AG08396 (cell line): ENCODE measurements around the gene STK11IP.
"Not testable (repeated sequence)": the region's sequence is repeated elsewhere in the genome, so short reads cannot be mapped to it uniquely, and the experiment has no call there.

ENCODE experiments used
- DNase-seq: peaks from one replicate; pipeline ENCODE4 v3.0.0; 2012; ENCODE audit warnings: low spot score, mixed read lengths

The STK11IP gene

GRCh38 chr2:219634951-219635751 is 37.5 kb downstream of the STK11IP start:
- DNase-seq = peak; percentile 2

DNA sequence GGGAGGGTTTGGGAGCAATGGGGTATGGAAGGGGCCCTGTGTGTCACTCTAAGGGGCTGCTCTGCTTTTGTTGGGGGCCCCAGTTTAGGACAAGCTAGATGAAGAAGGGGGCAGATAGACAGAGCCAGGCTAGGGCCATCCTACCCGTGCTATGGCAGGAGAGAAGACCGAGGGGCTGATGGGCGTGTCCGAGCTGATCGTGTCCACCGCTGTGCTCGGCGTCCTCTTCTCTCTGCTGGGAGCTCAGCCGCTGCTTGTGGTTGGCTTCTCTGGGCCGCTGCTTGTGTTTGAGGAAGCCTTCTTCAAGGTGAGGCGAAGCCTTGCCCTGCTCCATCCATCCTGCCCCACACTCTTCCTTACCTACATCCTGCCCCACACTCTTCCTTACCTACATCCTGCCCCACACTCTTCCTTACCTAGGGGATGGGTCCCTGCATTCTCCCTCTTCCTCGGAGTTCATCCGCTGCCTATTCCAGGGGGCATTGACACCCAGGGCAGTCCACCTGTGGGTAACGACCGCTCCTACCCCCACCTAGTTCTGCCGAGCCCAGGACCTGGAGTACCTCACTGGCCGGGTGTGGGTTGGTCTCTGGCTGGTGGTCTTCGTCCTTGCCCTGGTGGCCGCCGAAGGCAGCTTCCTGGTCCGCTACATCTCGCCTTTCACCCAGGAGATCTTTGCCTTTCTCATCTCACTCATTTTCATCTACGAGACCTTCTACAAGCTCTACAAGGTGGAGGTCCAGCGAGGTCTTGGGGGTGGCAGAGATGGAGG is 38.7 kb downstream of the STK11IP start:
- DNase-seq = peak; percentile 4

DNA sequence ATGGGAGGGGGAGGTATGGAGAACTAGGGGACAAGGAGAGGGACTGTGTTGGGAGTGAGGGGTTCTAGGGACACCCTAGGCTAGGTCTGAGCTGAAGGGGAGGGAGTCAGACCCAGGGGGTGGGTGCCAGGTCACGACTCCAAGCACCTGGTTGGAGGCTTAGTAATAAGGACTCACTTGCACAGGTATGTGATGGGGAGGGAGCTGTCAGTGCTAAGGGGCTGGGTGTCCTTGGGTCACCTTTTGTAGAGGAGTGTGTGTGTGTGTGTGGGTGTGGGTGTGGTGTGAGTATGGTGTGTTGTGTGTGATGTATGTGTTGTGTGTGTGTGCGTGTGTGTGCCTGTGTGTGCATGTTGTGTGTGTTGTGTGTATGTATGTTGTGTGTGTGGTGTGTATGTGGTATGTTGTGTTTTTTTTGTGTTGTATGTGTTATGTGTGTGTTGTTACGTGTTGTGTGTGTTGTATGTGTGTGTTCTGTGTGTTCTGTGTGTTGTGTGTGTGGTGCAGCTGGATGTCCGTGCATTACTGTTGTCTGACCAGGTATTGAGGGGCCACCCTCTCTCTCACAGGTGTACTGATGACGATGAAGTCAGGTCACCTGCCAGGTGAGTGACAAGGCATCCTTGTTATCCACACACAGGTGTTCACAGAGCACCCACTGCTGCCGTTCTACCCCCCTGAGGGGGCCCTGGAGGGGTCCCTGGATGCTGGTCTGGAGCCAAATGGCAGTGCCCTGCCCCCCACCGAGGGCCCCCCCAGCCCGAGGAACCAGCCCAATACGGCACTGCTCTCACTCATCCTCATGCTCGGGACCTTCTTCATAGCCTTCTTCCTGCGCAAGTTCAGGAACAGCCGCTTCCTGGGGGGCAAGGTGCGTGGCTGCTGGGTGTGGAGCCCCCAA is 39.5 kb downstream of the STK11IP start:
- DNase-seq = peak; percentile 4

DNA sequence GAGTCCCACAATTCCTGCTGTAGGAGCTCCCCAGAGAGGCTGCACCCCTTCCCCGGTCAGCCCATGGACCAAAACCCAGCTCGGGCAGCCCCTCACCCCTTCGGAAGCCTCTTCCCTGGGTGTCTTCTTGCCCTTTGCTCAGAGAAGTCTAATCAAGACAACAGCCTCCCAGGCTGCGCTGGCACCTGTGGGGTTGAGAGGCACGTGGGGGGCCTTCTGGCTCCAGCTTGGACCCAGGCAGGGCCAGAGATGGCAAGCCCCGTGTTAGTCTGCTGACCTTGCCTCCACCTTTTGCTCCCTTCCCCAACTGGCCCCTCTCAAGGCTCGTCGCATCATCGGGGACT is 40.2 kb downstream of the STK11IP start:
- DNase-seq = no peak

GRCh38 chr2:219638217-219638947 is 40.7 kb downstream of the STK11IP start:
- DNase-seq = peak; percentile 12

- DNase-seq = peak; percentile 6
These were observed 41.5 kb downstream of the STK11IP start for GRCh38 chr2:219638948-219639755.

- DNase-seq = no peak
These were observed 43.9 kb downstream of the STK11IP start for GRCh38 chr2:219641390-219642068.

DNA sequence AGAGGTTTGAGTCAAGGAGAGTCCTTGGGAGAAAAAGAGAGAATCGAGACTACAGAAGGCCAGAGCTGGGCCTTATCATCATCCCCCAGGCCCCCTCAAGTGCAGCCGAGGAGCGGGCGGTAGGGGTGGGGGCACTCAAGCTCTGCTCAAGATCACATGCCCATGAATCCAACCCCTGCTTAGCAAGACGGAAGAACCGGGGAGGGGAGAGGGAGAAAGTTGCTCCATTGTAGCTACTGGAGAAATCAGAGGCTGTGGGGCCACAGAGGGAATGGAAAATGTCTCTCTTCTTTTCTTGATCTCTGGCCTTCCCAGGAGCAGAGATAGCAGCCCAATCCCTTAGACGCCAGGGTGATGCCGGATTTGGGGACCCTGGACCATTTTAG is 44.4 kb downstream of the STK11IP start:
- DNase-seq = no peak

DNA sequence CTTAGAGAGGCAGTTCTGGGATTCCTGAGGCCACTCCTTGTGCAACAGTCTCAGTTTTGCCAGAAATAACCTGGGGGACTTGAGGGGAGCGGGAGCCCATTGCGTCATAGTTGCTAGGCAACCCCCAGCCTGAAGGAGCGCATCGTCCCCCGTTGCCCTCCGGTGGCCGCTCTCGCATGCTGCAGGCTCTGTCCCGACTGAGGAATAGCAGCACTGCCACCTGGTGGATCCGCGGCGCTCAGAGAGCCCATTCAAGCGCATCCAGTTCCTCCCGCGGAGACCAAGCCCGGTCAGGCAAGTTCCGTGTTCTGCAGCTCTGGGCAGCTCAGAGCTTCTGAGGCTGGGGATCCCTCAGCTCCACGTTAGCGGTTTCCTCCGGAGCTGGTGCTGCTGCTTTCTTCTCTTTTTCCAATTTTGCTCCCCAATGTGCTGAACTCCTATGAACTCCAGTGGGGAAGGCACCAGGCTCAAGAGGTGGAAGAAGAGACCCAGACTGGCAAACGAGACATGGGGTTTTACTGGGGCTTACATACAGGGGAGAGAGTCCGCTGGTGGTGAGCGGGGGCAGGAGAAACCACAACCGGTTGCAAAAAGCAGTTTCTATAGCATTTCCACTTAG is 44.9 kb downstream of the STK11IP start:
- peak; percentile 95 for DNase-seq

GRCh38 chr2:219643084-219643473 is 45.4 kb downstream of the STK11IP start:
- no peak for DNase-seq

- DNase-seq = no peak
These were observed 46.2 kb downstream of the STK11IP start for GRCh38 chr2:219643788-219644398.

DNA sequence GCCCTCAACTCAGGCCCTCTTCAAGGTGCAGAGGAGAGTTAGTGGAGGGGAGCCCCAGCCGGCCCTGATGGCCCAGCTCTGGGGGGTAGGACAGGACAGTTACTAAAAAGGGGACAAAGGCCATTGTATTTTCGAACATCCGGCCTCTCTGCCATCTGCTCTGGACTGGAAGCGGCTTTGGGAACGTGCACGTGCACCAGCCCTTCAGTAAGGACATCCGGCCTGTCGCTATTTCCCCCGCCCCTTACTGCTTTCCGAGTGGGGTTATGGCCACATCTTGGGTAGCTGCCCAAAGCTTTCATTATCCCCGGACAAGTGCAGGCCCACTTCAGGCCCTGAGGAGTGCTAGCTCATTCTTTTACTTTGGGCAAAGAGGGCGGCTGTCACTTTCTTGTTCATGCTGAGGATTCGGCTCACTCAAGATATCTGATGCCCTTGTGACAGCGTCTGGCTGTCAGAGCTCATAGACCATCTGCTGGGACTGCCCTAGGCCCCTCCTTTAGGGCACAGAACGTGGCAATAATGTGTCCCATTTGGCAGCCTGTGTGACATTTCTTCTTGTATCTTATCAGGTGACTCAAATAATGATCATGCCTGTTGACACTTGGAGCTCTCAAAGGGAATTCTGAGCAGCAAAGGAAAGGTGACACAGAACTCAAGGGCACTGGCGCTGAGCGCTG is 47.3 kb downstream of the STK11IP start:
- no peak for DNase-seq

DNA sequence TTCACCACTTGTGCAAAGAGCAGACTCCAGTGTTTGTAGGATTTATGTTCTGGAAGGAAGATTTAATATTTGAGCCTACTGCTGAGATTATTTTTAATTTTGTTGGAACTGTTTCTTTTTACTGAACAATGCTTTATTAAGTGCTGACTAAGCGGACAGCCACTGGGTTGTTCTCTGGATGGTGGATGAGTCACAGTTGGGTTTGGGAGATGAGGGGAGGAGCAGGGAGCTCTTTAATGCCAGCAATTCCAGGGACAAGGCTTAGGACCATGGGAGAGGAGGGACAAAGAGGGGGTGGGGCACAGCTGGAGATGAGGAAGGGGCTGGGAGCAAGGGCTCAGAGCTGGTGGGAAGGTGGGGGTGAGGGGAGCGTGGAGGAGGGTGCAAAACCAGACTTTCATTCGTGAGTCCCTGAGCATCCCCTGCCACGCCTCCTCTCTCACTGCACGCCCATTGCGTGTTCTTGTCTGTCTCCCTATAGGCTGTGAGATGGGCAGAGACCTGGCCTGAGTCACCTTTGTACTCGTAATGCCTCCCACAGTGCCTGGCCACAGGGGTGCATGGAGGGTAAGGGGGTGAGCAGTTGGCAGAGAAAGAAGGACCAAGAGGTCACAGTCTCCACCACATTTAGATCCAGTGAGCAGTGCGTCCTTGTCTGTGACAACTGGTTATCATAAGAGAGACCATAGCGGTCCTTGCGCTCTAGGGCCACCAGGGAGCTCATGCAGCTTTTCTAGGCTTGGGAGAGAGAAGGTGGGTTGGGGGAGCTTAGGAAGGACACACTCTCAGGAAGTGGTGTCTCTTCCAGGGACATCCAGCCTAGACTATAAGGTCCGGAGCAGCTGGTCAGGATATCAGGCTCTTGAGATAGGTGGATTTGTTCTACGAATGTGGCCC is 48.2 kb downstream of the STK11IP start:
- peak; percentile 74 for DNase-seq

- no peak for DNase-seq
These were observed 50.5 kb downstream of the STK11IP start for GRCh38 chr2:219648176-219648575.

DNA sequence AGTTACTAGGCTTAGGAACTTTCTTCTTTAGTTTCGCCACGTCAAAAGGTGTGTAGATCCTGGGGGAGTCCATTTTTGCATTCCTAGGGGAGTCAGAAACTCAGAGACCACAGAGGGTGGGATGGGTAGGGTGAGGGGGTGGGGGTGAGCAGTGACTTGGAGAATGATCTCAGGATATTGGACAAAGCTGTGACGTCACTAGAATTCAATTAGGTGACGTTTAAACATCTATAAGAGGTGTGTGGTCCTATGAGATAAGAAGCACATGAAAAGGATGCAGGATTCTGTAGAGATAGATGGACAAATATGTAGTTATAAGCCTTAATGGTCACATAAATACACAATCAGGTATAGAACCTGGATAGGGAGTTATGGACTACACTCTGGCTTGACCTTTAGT is 51.3 kb downstream of the STK11IP start:
- no peak for DNase-seq

DNA sequence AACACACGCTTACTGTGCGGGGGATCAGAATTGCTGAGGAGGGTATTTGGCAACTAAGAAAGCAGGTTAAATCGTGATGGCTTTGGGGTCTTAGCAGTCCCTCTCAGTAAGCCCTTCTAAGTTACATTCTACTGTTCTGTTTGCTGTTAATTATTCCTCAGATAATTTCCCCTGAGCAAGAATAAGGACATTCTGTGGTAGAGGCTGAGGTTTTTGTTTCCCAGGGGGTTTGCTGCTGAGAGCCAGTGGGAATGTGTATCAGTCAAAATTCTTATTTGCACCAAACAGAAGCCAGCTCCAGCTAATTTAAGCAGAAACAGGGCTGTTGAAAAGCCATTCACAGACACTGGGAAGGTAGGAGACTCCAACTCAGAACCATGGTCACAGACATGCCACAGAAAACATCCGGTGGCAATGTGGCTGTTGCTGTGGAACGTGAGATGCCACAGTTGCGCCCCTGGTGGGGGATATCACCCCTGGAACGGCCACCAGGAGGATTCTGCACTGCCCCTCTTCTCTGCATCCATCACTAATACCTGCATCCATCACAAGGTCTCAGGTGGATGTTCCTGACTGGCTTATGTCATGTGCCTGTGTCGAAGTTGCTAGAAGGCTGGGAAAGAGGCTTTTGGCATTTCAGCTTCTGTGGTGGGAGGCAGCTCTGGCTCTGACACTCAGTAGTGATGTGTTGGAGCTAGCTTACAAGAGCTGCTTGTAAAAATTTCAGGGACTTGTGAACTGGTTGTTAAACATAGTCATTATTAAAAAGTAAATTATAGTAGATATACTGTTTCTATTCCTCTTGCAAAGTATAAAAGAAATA is 53.0 kb downstream of the STK11IP start:
- DNase-seq = no peak

GRCh38 chr2:219651656-219652055 is 54.0 kb downstream of the STK11IP start:
- DNase-seq = not testable (repeated sequence)
